Retinal pigment epithelial cell (primary cell): Measurements from ENCODE around the gene NTRK3.

Source experiments
- DNase-seq: peaks from one replicate; pipeline ENCODE4 v3.0.0-alpha.2; 2010; ENCODE audit warnings: low read depth
- H3K4me3 ChIP-seq: 2 replicates; pipeline ENCODE4 v1.5.1; 2011; ENCODE audit warnings: mild to moderate bottlenecking, low read length, control low read depth, moderate library complexity
- TF ChIP-seq, protein P1 (sequence below): conservative IDR thresholded peaks from 2 replicates; pipeline ENCODE4 v1.5.1; 2011; ENCODE audit warnings: low read depth, low read length, control low read depth, inconsistent platforms

Gene NTRK3

DNA sequence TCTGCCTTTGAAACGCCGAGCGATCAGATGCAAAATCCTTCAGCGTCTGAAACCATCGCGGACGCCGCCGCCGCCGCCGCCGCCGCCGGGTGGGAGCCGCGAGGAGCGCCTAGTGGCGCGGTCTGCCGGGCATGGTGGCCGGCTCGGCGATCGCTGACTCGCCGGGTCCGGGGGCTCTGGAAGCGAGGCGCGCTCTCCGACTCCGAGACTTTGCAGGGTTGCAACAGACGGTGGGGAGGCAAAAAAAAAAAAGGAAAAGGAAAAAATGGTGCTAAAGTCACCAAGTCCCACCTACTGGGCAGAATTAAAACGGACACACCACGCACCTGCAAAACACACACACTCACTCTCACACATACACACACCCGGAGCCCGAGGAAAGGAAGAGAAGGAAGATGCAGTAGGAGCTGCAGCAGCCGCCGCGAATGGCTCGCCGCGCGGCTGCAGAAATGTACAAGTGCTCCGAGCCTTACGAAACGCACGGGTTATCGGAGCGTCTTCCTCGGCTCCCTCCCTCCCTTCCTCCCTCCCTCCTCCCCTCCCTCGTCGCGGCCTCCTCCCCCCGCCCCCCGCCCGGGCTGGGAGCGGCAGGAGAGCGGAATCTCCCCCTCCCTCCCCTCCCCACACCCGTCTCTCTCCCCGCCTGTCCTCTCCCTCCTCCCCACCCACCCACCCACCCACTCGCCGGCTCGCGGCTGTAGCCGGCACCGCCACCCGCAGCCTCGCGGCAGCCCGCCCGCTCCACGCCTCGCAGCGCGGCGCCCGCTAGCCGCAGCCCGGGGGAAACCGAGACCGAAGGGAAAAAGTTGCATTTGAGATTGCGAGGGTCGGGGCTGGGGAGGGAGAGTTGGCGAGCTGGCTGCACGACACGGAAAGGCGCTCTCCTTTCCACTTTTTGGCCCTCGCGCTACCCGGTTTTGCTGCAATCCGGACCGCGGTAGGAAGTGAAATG lies at the start of gene NTRK3:
NTRK3 (minus strand) TSS at position 461 of the 952 bp plus-strand sequence. CDS start 586 bp downstream, outside the sequence.
- TF ChIP-seq, protein P1, sequence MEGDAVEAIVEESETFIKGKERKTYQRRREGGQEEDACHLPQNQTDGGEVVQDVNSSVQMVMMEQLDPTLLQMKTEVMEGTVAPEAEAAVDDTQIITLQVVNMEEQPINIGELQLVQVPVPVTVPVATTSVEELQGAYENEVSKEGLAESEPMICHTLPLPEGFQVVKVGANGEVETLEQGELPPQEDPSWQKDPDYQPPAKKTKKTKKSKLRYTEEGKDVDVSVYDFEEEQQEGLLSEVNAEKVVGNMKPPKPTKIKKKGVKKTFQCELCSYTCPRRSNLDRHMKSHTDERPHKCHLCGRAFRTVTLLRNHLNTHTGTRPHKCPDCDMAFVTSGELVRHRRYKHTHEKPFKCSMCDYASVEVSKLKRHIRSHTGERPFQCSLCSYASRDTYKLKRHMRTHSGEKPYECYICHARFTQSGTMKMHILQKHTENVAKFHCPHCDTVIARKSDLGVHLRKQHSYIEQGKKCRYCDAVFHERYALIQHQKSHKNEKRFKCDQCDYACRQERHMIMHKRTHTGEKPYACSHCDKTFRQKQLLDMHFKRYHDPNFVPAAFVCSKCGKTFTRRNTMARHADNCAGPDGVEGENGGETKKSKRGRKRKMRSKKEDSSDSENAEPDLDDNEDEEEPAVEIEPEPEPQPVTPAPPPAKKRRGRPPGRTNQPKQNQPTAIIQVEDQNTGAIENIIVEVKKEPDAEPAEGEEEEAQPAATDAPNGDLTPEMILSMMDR = no peak
- DNase-seq = no peak
- H3K4me3 ChIP-seq = peak within 1 kb of the TSS; percentile 33

DNA sequence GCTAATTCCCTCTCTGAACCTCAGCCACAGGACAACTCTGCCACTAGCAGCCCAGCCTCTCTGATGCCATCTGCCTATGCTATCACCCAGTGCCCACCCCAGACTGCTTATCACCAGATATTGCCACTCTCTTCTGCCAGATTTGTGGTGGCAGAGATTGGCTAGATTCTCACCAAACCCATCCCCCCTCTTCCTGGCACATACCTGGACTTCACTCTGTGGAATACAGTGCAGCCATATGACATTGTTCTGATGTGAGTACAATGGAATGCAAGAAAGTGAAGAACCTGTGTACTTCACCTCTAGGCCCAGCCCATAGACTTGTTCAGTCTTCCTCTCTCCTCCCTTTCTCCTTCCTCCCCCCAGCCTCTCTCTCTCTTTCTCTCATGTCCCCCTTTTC lies 46.9 kb upstream of the NTRK3 start:
- TF ChIP-seq, protein P1 = no peak
- H3K4me3 ChIP-seq = no peak overlapping the region
- DNase-seq = no peak

DNA sequence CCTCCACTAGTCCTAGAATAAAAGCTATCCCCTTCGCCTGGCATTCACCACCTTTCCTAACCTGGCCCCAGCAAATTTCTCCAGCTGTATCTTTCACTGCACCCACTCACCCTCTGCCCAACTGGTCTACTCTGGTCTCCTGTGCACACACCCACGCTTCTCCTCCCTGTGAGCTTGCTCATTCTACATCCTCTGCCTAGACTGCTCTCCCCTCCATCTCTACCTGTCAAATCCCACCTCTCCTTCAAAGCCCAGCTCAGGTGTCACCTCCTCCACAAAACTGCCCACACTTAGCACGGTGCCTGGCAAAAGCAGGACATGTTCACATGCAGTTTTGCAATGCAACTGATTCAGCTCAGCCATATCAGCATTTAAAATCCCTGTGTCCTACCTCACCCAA lies 45.8 kb upstream of the NTRK3 start:
- DNase-seq = no peak
- H3K4me3 ChIP-seq = no peak overlapping the region
- TF ChIP-seq, protein P1 = no peak

- TF ChIP-seq, protein P1 = no peak
- no peak for DNase-seq
- no peak overlapping the region for H3K4me3 ChIP-seq
Observed at GRCh38 chr15:88301311-88301710, 44.8 kb upstream of the NTRK3 start.

- H3K4me3 ChIP-seq = no peak overlapping the region
- TF ChIP-seq, protein P1 = no peak
- DNase-seq = no peak
Observed at GRCh38 chr15:88300861-88301260, 44.3 kb upstream of the NTRK3 start.

- DNase-seq = no peak
- no peak overlapping the region for H3K4me3 ChIP-seq
- TF ChIP-seq, protein P1 = no peak
Observed at GRCh38 chr15:88300089-88300488, 43.5 kb upstream of the NTRK3 start.

DNA sequence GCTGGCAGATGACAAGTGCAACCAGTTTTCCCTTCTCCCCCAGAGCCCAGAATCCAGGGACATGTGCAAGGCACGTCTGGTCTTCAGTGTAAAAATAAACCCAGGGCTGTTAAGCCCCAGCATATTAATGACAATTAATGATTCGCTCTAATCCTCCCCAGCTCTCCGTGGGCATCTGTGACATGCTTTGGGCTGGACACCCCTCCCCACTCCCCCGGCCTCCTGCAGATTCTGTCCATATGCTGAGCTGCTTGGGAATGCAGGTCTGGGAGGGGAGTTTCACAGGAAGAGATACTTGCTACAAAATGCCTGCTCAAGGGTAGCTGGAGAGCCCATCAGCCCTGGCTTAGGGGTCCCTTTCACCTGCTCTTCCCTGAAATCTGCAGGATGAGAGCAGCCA lies 43.0 kb upstream of the NTRK3 start:
- no peak for DNase-seq

More for the DNA sequence above, 43.0 kb upstream of the NTRK3 start:
- H3K4me3 ChIP-seq = no peak overlapping the region
- TF ChIP-seq, protein P1 = no peak
